Bronchial epithelial cell (primary cell): ENCODE data around the gene LUZP2. TPM values are rescaled to one million over a fixed set of nuclear protein-coding genes. Genes with fewer than 3 reads are reported as not detected.

ENCODE experiments used
- DNase-seq: peaks from one replicate; pipeline ENCODE4 v3.0.0-alpha.2; 2010; ENCODE audit warnings: low read depth
- FAIRE-seq: peaks from 2 replicates; lab custom pipeline; 2011; peaks lifted over from hg19 to GRCh38; lab: Jason Lieb, UNC
- H3K27me3 ChIP-seq: 2 replicates; pipeline ENCODE4 v1.5.1; 2011; ENCODE audit warnings: low read length; ENCODE audit not compliant: control insufficient read depth, insufficient read depth
- H3K36me3 ChIP-seq: 2 replicates; pipeline ENCODE4 v1.5.1; 2011; ENCODE audit warnings: low read length; ENCODE audit not compliant: control insufficient read depth, insufficient read depth
- H3K4me3 ChIP-seq: 2 replicates; pipeline ENCODE4 v1.5.1; 2011; ENCODE audit warnings: mild to moderate bottlenecking, low read depth, low read length, control low read depth
- CTCF ChIP-seq: IDR thresholded peaks from 2 replicates; pipeline ENCODE4 v1.5.1; 2011; ENCODE audit warnings: mild to moderate bottlenecking, moderate library complexity, low read length, control low read depth, inconsistent platforms; ENCODE audit not compliant: insufficient read depth, severe bottlenecking
- total RNA-seq: library from RNA; depleted of rRNA; stranded (reverse); fragments of >200 nt; gene quantifications from 2 replicates; pipeline ENCODE4 v1.2.1, GENCODE V29; 2014

The LUZP2 gene
- total RNA-seq, 1 donor from 2014 or later, result not detected

GRCh38 chr11:24635588-24636290 lies 138.9 kb downstream of the LUZP2 start:
- Histone ChIP-seq H3K27me3 (no peaks in the 10 kb centered on the region), H3K36me3 (no peaks in the 10 kb centered on the region), H3K4me3 (no peak overlapping the region)
- peak; percentile 61 for DNase-seq
- TF ChIP-seq CTCF, result no peak
- no peak for FAIRE-seq

GRCh38 chr11:24636291-24636629 lies 139.4 kb downstream of the LUZP2 start:
- H3K4me3 ChIP-seq, result no peak overlapping the region
- DNase-seq (no peak), FAIRE-seq (no peak)
- no peak for TF ChIP-seq CTCF
- no peaks in the 10 kb centered on the region for H3K36me3 ChIP-seq
- H3K27me3 ChIP-seq, result no peaks in the 10 kb centered on the region

- TF ChIP-seq CTCF, result no peak
- Histone ChIP-seq H3K4me3 (no peak overlapping the region), H3K36me3 (no peaks in the 10 kb centered on the region), H3K27me3 (no peaks in the 10 kb centered on the region)
- DNase-seq (peak; percentile 44), FAIRE-seq (no peak)
These were observed 140.7 kb downstream of the LUZP2 start for GRCh38 chr11:24637520-24637919.

GRCh38 chr11:24642648-24643047 lies 145.8 kb downstream of the LUZP2 start:
- H3K27me3 ChIP-seq, result no peaks in the 10 kb centered on the region
- no peak for DNase-seq
- H3K36me3 ChIP-seq, result no peaks in the 10 kb centered on the region
- no peak for FAIRE-seq
- H3K4me3 ChIP-seq, result no peak overlapping the region
- TF ChIP-seq CTCF, result no peak

GRCh38 chr11:24645563-24645962 lies 148.7 kb downstream of the LUZP2 start:
- no peaks in the 10 kb centered on the region for H3K27me3 ChIP-seq
- FAIRE-seq (no peak), DNase-seq (no peak)
- H3K4me3 ChIP-seq, result no peak overlapping the region
- no peaks in the 10 kb centered on the region for H3K36me3 ChIP-seq
- TF ChIP-seq CTCF, result no peak

- Histone ChIP-seq H3K27me3 (no peaks in the 10 kb centered on the region), H3K36me3 (no peaks in the 10 kb centered on the region), H3K4me3 (no peak overlapping the region)
- FAIRE-seq, result no peak
- no peak for DNase-seq
- TF ChIP-seq CTCF, result no peak
These were observed 155.0 kb downstream of the LUZP2 start for GRCh38 chr11:24651873-24652272.
